Measurements from ENCODE around the gene AFF2.

DNA sequence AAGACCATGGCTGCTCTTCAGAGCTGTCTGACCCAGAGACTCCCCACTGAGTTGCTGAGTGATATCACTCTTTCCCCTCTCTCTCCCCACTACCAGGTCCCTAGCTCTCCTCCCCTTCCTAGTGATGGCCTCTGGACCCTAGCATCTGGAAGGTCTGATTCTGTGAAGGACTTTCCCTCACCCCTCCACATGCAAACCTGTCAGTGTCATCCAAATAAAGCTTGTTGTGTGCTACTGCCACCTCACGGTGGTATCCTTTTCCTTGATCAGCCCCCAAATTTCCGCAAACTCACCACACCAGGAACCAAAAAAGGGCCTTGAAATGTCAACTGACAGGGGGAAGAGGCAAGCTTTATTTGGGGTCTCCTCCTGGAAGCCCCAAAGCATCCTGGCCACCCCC is 504.5 kb downstream of the AFF2 start:
- TF ChIP-seq CTCF (IDR thresholded peaks at IDR 0.05): no peak
- TF ChIP-seq EP300 (IDR thresholded peaks at IDR 0.05): no peak
- TF ChIP-seq POLR2AphosphoS5 (IDR thresholded peaks at IDR 0.05): no peak

All from upper lobe of left lung (tissue), 4 donors.